Neural crest cell (in vitro differentiated cells): ENCODE measurements around the gene ESRRB. TPM values are rescaled to one million over a fixed set of nuclear protein-coding genes. Genes with fewer than 3 reads are reported as not detected.

ENCODE experiments used
- DNase-seq: peaks from one replicate; pipeline ENCODE4 v3.0.0; 2021; ENCODE audit warnings: low read depth, mixed read lengths, low spot score
- H3K27ac Mint-ChIP-seq: one replicate; pipeline ENCODE4 v1.8.0; 2021; ENCODE audit warnings: mild to moderate bottlenecking, mixed read lengths; ENCODE audit not compliant: unreplicated experiment
- H3K27me3 Mint-ChIP-seq: 2 replicates; pipeline ENCODE4 v1.8.0; 2021; ENCODE audit warnings: low read depth, mild to moderate bottlenecking, mixed read lengths
- H3K36me3 Mint-ChIP-seq: 2 replicates; pipeline ENCODE4 v1.8.0; 2021; ENCODE audit warnings: low read depth, mild to moderate bottlenecking, mixed read lengths
- H3K4me1 Mint-ChIP-seq: 2 replicates; pipeline ENCODE4 v1.8.0; 2021; ENCODE audit warnings: mixed read lengths
- H3K4me3 Mint-ChIP-seq: one replicate; pipeline ENCODE4 v1.8.0; 2021; ENCODE audit warnings: mild to moderate bottlenecking, mixed read lengths
- H3K9me3 Mint-ChIP-seq: 2 replicates; pipeline ENCODE4 v1.8.0; 2021; ENCODE audit warnings: mixed read lengths
- total RNA-seq: library from RNA; stranded (reverse); gene quantifications from 2 replicates; pipeline ENCODE4 v1.2.1, GENCODE V29; 2021
- TF ChIP-seq, protein P1 (sequence below): fragments of 200-600 bp; sonication (generic); conservative IDR thresholded peaks from 2 replicates; pipeline ENCODE4 v1.5.0; 2021; ENCODE audit warnings: antibody characterized with exemption, mild to moderate bottlenecking

The ESRRB gene
- total RNA-seq, 1 donor from 2014 or later: 0.28 TPM

DNA sequence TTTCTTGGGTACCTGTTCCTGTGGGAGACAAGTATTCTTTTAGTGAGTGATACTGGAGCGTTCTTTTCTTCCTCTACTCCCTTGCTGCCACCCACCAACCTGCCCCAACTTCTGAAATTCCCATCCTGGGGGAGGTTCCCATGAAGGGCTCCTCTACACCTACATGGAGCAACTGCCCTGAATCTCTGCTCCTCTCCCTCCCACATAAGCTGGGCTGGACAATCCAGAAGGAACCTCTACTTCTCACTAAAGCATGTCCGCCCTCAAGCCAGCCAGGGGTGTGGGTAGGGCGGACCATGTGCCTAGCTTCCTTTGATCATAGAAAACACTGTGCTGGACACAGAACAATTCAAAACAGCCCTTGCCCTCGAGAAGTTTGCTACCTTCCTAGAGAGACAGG, 25.9 kb upstream of the ESRRB start:
- Mint-ChIP-seq H3K27ac (no peak overlapping the region), H3K36me3 (no peaks in the 10 kb centered on the region), H3K4me3 (no peak overlapping the region), H3K4me1 (peaks cover 24% of the 10 kb centered on the region), H3K9me3 (no peaks in the 10 kb centered on the region), H3K27me3 (peaks cover 3% of the 10 kb centered on the region)
- no peak for DNase-seq
- TF ChIP-seq, protein P1, sequence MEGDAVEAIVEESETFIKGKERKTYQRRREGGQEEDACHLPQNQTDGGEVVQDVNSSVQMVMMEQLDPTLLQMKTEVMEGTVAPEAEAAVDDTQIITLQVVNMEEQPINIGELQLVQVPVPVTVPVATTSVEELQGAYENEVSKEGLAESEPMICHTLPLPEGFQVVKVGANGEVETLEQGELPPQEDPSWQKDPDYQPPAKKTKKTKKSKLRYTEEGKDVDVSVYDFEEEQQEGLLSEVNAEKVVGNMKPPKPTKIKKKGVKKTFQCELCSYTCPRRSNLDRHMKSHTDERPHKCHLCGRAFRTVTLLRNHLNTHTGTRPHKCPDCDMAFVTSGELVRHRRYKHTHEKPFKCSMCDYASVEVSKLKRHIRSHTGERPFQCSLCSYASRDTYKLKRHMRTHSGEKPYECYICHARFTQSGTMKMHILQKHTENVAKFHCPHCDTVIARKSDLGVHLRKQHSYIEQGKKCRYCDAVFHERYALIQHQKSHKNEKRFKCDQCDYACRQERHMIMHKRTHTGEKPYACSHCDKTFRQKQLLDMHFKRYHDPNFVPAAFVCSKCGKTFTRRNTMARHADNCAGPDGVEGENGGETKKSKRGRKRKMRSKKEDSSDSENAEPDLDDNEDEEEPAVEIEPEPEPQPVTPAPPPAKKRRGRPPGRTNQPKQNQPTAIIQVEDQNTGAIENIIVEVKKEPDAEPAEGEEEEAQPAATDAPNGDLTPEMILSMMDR: no peak

DNA sequence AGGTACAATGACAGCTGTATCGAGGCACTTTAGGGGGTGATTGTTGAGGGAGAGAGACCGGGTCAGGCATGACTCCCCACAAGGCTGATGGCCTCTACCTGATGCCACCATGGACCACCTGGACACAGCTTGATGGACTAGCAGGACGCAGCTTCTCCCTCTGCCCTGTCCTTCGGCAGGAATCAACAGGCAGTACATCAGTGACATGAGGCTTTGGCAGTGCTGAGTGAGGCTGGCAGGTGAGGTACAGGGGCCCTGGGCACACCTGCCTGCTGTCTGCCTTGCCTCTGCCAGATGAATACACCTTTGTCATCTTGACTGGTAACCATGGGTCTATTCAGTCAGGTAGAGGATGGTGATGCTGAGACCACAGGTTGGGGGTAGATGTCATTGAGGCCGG, 25.3 kb upstream of the ESRRB start:
- no peak for DNase-seq
- TF ChIP-seq, protein P1: no peak
- no peaks in the 10 kb centered on the region for H3K36me3 Mint-ChIP-seq
- no peaks in the 10 kb centered on the region for H3K9me3 Mint-ChIP-seq
- H3K27me3 Mint-ChIP-seq: peaks cover 8% of the 10 kb centered on the region
- H3K4me1 Mint-ChIP-seq: peaks cover 24% of the 10 kb centered on the region
- no peak overlapping the region for H3K27ac Mint-ChIP-seq
- H3K4me3 Mint-ChIP-seq: no peak overlapping the region

DNA sequence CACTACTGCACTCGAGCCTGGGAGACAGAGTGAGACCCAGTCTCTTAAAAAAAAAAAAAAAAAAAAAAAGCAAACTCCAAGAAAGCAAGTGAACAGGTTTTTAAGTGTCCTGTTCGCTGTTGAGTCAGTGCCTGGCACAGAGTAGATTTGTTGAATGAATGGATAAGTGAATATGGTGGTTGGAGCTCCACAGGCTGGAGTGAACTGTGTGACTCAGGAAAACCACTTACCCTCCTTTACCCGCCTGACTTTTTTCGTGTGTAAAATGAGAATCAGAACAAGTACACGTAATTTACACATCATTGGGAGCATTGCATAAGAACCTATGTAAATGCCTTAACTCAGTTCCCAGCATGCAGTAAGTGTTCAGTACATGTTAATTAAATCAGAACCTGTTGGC, 24.0 kb upstream of the ESRRB start:
- H3K9me3 Mint-ChIP-seq: no peaks in the 10 kb centered on the region
- TF ChIP-seq, protein P1: no peak
- H3K4me3 Mint-ChIP-seq: no peak overlapping the region
- peaks cover 24% of the 10 kb centered on the region for H3K4me1 Mint-ChIP-seq
- DNase-seq: no peak
- no peaks in the 10 kb centered on the region for H3K36me3 Mint-ChIP-seq
- peaks cover 17% of the 10 kb centered on the region for H3K27me3 Mint-ChIP-seq
- H3K27ac Mint-ChIP-seq: no peak overlapping the region

DNA sequence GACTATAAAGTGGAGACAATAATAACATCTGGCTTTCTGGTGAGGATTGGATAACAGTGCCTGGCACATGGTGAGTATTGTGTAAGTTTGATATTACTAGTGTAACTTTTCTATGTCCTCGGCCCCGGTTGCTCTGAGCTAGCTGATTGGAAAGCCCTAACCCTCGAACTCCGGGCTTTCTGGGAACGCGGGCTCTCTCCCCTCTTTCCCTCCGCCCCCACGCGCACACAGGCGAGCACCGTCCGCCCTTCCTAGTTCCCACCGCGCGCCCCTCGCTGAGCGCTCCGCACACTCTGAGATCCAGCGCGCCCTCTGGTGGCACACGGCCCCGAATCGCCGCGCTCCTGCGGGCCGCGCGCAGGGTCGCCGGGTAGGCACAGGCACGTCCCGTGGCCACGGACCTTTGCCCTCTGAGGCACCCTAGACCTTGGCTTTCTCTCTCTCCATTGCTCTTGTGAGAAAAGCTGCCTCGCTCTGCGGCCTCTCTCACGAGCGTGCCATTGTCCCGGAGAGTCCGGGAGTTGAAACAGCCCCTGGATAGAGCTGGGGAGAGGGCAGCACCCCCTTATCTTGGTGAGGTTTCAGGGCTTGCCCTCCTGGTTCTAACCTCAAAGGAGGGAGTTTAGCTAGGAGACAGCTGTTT, 23.2 kb upstream of the ESRRB start:
- Mint-ChIP-seq H3K9me3 (no peaks in the 10 kb centered on the region), H3K4me3 (peak overlapping the region; percentile 65), H3K36me3 (no peaks in the 10 kb centered on the region), H3K27me3 (peaks cover 24% of the 10 kb centered on the region), H3K27ac (no peak overlapping the region), H3K4me1 (peaks cover 21% of the 10 kb centered on the region)
- TF ChIP-seq, protein P1: peak; percentile 91
- peak; percentile 92 for DNase-seq

DNA sequence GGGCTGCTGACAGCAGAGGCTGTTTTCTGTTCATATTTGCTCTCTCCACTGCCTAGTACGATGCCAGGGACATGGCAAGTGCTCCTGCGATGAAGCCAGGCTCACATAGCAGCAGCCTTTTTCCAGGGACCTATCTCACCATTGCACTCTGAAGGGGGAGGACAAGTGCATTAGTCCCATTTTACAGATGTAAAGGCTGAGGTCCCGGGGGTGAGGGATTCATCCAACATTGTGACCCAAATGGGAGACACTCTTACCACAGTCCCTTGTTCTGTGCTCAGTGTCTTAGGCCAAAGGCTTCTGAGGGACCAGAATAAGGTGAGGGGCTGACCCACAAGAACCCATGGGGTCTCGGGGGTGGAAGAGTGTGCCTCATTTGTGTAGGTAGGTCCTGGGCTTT, 21.6 kb upstream of the ESRRB start:
- DNase-seq: no peak
- Mint-ChIP-seq H3K4me3 (no peak overlapping the region), H3K9me3 (no peaks in the 10 kb centered on the region), H3K36me3 (no peaks in the 10 kb centered on the region), H3K4me1 (peaks cover 12% of the 10 kb centered on the region), H3K27me3 (peaks cover 35% of the 10 kb centered on the region), H3K27ac (no peak overlapping the region)
- TF ChIP-seq, protein P1: no peak
